H1 (cell line): ENCODE measurements around the gene ZPR1. TPM values are rescaled to one million over a fixed set of nuclear protein-coding genes. Genes with fewer than 3 reads are reported as not detected.

ENCODE experiments used
- CTCF ChIA-PET: fragments of 300-600 bp; sonication (Branson Sonifier 250); formaldehyde crosslinking; loops from one replicate; lab custom pipeline; 2021; ENCODE audit not compliant: partially characterized antibody; lab: Charles Lee
- POLR2A ChIA-PET: fragments of 300-600 bp; sonication (Branson Sonifier 250); formaldehyde crosslinking; loops from one replicate; lab custom pipeline; 2021; ENCODE audit warnings: inconsistent platforms; ENCODE audit not compliant: partially characterized antibody; lab: Charles Lee
- DNase-seq, 2 experiments: peaks; one replicate each; pipeline versions ENCODE4 v3.0.0 to v3.0.0-alpha.2; 2010 to 2022; ENCODE audit warnings: low spot score in 2 of 2, low read depth in 1 of 2, mixed read lengths in 1 of 2
- FAIRE-seq: peaks from 2 replicates; lab custom pipeline; 2011; peaks lifted over from hg19 to GRCh38; lab: Jason Lieb, UNC
- H2AFZ ChIP-seq: 2 replicates; pipeline ENCODE4 v1.8.1; 2012; ENCODE audit warnings: low read length, inconsistent platforms
- H2AK5ac ChIP-seq: 2 replicates; pipeline ENCODE4 v1.6.1; 2013; ENCODE audit warnings: low read depth, low read length
- H2BK120ac ChIP-seq: replicated peaks from 2 replicates; pipeline ENCODE3; 2013; ENCODE audit warnings: low read depth, low read length, inconsistent platforms
- H2BK12ac ChIP-seq: 2 replicates; pipeline ENCODE4 v1.6.1; 2013; ENCODE audit warnings: low read depth, low read length
- H2BK15ac ChIP-seq: 2 replicates; pipeline ENCODE4 v1.6.1; 2013; ENCODE audit warnings: low read length
- H2BK20ac ChIP-seq: 2 replicates; pipeline ENCODE4 v1.6.1; 2013; ENCODE audit warnings: low read length
- H2BK5ac ChIP-seq: 2 replicates; pipeline ENCODE4 v1.6.1; 2013; ENCODE audit warnings: low read depth, low read length
- H3K14ac ChIP-seq: 2 replicates; pipeline ENCODE4 v1.6.1; 2013; ENCODE audit warnings: inconsistent platforms; ENCODE audit not compliant: insufficient read length
- H3K18ac ChIP-seq: 2 replicates; pipeline ENCODE4 v1.6.1; 2013; ENCODE audit warnings: low read length; ENCODE audit errors: extremely low read depth
- H3K23ac ChIP-seq: 2 replicates; pipeline ENCODE4 v1.6.1; 2013; ENCODE audit warnings: inconsistent platforms; ENCODE audit not compliant: insufficient read length
- H3K23me2 ChIP-seq: 2 replicates; pipeline ENCODE4 v1.6.1; 2013; ENCODE audit warnings: low read depth, low read length
- H3K27ac ChIP-seq: 2 replicates; pipeline ENCODE4 v1.6.1; 2011; ENCODE audit warnings: low read depth, low read length, inconsistent platforms
- H3K27me3 ChIP-seq, 4 experiments: replicated peaks in 1 of 4; 1 replicate in 1 of 4; 2 replicates in 3 of 4; pipeline versions ENCODE4 v1.6.1 to v1.8.1; 2011 to 2013; ENCODE audit warnings: low read length in 3 of 4, mild to moderate bottlenecking in 3 of 4, inconsistent platforms in 2 of 4, mixed read lengths in 2 of 4, moderate library complexity in 1 of 4; ENCODE audit not compliant: control insufficient read depth in 3 of 4, insufficient read depth in 3 of 4; ENCODE audit errors: extremely low read depth in 1 of 4
- H3K36me3 ChIP-seq, 4 experiments: 2 replicates each; pipeline versions ENCODE4 v1.6.1 to v1.8.1; 2011 to 2013; ENCODE audit warnings: mild to moderate bottlenecking in 4 of 4, low read length in 3 of 4, moderate library complexity in 2 of 4, control low read depth in 1 of 4, inconsistent platforms in 1 of 4; ENCODE audit not compliant: insufficient read depth in 4 of 4, control insufficient read depth in 2 of 4
- H3K4ac ChIP-seq: replicated peaks from 2 replicates; pipeline ENCODE3; 2013; ENCODE audit warnings: low read length, low read depth, mixed read lengths, inconsistent platforms; ENCODE audit not compliant: insufficient read length
- H3K4me1 ChIP-seq, 4 experiments: replicated peaks in 1 of 4; 1 replicate in 1 of 4; 2 replicates in 3 of 4; pipeline versions ENCODE4 v1.6.1 to v1.8.1; 2011 to 2013; ENCODE audit warnings: low read length in 3 of 4, inconsistent platforms in 2 of 4, mixed read lengths in 1 of 4; ENCODE audit not compliant: insufficient read depth in 4 of 4, control insufficient read depth in 3 of 4
- H3K4me2 ChIP-seq, 2 experiments: 2 replicates each; pipeline versions ENCODE4 v1.6.1 to v1.8.1; 2011 to 2013; ENCODE audit warnings: low read depth in 2 of 2, low read length in 2 of 2, control low read depth in 1 of 2, inconsistent platforms in 1 of 2, mild to moderate bottlenecking in 1 of 2; ENCODE audit not compliant: insufficient read depth in 1 of 2
- H3K4me3 ChIP-seq, 4 experiments: fragments of 200-600, 300-600 bp in 1 of 4; sonication (generic), shearing (Covaris generic), sonication (Bioruptor Twin) in 1 of 4; 2 replicates each; pipeline versions ENCODE4 v1.5.1 to v1.8.1; 2011 to 2016; ENCODE audit warnings: low read length in 4 of 4, low read depth in 3 of 4, control low read depth in 2 of 4, inconsistent platforms in 2 of 4, mild to moderate bottlenecking in 2 of 4, mixed read lengths in 1 of 4, moderate library complexity in 1 of 4; ENCODE audit not compliant: insufficient read depth in 2 of 4; ENCODE audit errors: extremely low read depth in 1 of 4
- H3K56ac ChIP-seq: replicated peaks from 2 replicates; pipeline ENCODE3; 2013; ENCODE audit warnings: low read depth, mild to moderate bottlenecking, mixed read lengths, low read length, inconsistent platforms; ENCODE audit not compliant: insufficient read length
- H3K79me1 ChIP-seq: 2 replicates; pipeline ENCODE4 v1.6.1; 2013; ENCODE audit warnings: low read depth, low read length, control low read depth
- H3K79me2 ChIP-seq, 2 experiments: 2 replicates each; pipeline versions ENCODE4 v1.6.1 to v1.8.1; 2012 to 2013; ENCODE audit warnings: low read length in 2 of 2, mild to moderate bottlenecking in 2 of 2, inconsistent platforms in 1 of 2; ENCODE audit not compliant: insufficient read depth in 2 of 2, control insufficient read depth in 1 of 2
- H3K9ac ChIP-seq, 4 experiments: replicated peaks in 1 of 4; 1 replicate in 1 of 4; 2 replicates in 3 of 4; pipeline versions ENCODE4 v1.6.1 to v1.8.1; 2011 to 2013; ENCODE audit warnings: low read depth in 3 of 4, low read length in 3 of 4, control low read depth in 2 of 4, mild to moderate bottlenecking in 2 of 4, moderate library complexity in 2 of 4, inconsistent platforms in 1 of 4; ENCODE audit errors: extremely low read depth in 1 of 4
- H3K9me3 ChIP-seq, 2 experiments: 2 replicates each; pipeline versions ENCODE4 v1.6.1 to v1.8.1; 2012 to 2013; ENCODE audit warnings: mild to moderate bottlenecking in 2 of 2, moderate library complexity in 2 of 2, control low read depth in 1 of 2, inconsistent platforms in 1 of 2, low read depth in 1 of 2, low read length in 1 of 2, mixed read lengths in 1 of 2; ENCODE audit not compliant: insufficient read depth in 2 of 2
- H4K20me1 ChIP-seq, 2 experiments: replicated peaks in 1 of 2; 2 replicates each; pipeline versions ENCODE3 to v1.8.1; 2011 to 2013; ENCODE audit warnings: inconsistent platforms in 2 of 2, low read length in 2 of 2, mild to moderate bottlenecking in 1 of 2; ENCODE audit not compliant: insufficient read depth in 2 of 2, control insufficient read depth in 1 of 2
- H4K5ac ChIP-seq: 2 replicates; pipeline ENCODE4 v1.6.1; 2013; ENCODE audit warnings: low read length, low read depth, mixed read lengths, inconsistent platforms; ENCODE audit not compliant: insufficient read length
- H4K8ac ChIP-seq: 2 replicates; pipeline ENCODE4 v1.8.0; 2013; ENCODE audit warnings: mild to moderate bottlenecking, moderate library complexity, low read length, inconsistent platforms; ENCODE audit not compliant: insufficient read depth; ENCODE audit errors: extremely low read depth
- H4K91ac ChIP-seq: replicated peaks from 2 replicates; pipeline ENCODE3; 2013; ENCODE audit warnings: low read length, mixed read lengths, inconsistent platforms; ENCODE audit not compliant: insufficient read length
- CEBPB ChIP-seq: IDR thresholded peaks from 2 replicates; pipeline ENCODE4 v1.6.1; 2012; ENCODE audit warnings: low read depth, low read length
- EZH2 ChIP-seq: fragments of 200-600 bp; sonication (generic); IDR thresholded peaks from 2 replicates; pipeline ENCODE4 v1.7.1; 2012; ENCODE audit warnings: low read depth, mild to moderate bottlenecking, moderate library complexity, low read length, inconsistent platforms; ENCODE audit not compliant: severe bottlenecking
- KDM4A ChIP-seq: IDR thresholded peaks from one replicate; pipeline ENCODE4 v1.7.1; 2012; ENCODE audit warnings: low read depth, mild to moderate bottlenecking, moderate library complexity, low read length, inconsistent platforms; ENCODE audit not compliant: severe bottlenecking
- POU5F1 ChIP-seq: IDR thresholded peaks from 2 replicates; pipeline ENCODE4 v1.6.1; 2011; ENCODE audit warnings: low read depth, mild to moderate bottlenecking, low read length, moderate library complexity
- RFX5 ChIP-seq: IDR thresholded peaks from 2 replicates; pipeline ENCODE4 v1.6.1; 2011; ENCODE audit warnings: low read depth, low read length, improper control_type of control experiment, borderline replicate concordance
- SIRT6 ChIP-seq: IDR thresholded peaks from one replicate; pipeline ENCODE4 v1.7.1; 2012; ENCODE audit warnings: low read length, inconsistent platforms
- WGBS, 2 experiments: shearing (Covaris generic) in 1 of 2; methylation state at CpG; one replicate each; pipeline versions ENCODE4 v1.1.6 to v1.1.7; 2013 to 2015; ENCODE audit warnings: low lambda C conversion rate in 2 of 2, mixed read lengths in 2 of 2, inconsistent platforms in 1 of 2, low coverage in 1 of 2, missing lambda C conversion rate in 1 of 2; ENCODE audit not compliant: insufficient replicate concordance in 2 of 2, insufficient coverage in 1 of 2, insufficient read length in 1 of 2; ENCODE audit errors: extremely low coverage in 1 of 2, missing lambda C conversion rate in 1 of 2; 5-methylcytosine and 5-hydroxymethylcytosine counted together
- polyA plus RNA-seq, 7 experiments: library from polyadenylated mRNA; depleted of rRNA in 3 of 7; stranded (reverse) in 5 of 7; unstranded in 2 of 7; fragments of >200 nt in 5 of 7; fragments of 200-250 nt in 2 of 7; gene quantifications; 1 replicate in 5 of 7; 2 replicates in 1 of 7; 4 replicates in 1 of 7; pipeline versions ENCODE4 v1.2.1 to v1.2.3, GENCODE V29; 2011 to 2013; ENCODE audit warnings: missing spikeins in 2 of 7, mixed read lengths in 2 of 7
- total RNA-seq: library from RNA; stranded (reverse); fragmentation: NEBNext Ultra II Directional; extraction: Animal tissue kit (Norgen Biotek cat#: 25700); gene quantifications from 2 replicates; pipeline ENCODE4 v1.2.1, GENCODE V29; 2021

The ZPR1 gene
- total and polyA plus RNA-seq, 2 of the 8 experiments (the other 6 are each of a cell fraction or from before 2014, with no cell fraction given): 36.7 to 70.5 TPM

DNA sequence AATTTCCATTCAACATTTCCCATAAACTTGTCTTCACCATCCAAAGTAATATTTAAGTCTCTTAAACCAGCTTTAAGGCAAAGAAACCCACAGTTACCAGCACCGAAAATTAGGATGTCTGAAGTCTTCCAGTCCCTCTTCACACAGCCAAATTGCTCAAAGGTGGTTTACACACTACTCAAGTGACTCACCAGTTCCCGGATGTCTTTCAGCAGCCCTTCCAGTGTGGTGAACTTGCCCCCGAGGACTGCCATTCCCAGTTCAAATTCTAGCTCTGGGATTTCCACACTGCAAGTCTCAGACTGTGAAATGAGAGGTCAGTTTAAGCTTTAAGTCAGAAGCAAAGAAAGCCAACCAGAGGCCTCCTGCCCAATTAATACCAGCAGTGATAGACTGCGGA, 5.1 kb downstream of the ZPR1 start:
- Histone ChIP-seq H2BK120ac (no peak overlapping the region), H3K18ac (no peak overlapping the region), H3K79me1 (peaks cover 5% of the 10 kb centered on the region; the same call in 1 of the 2 replicates), H4K91ac (no peak overlapping the region), H3K23ac (no peak overlapping the region), H2BK20ac (no peak overlapping the region), H2AFZ (no peak overlapping the region), H3K14ac (no peak overlapping the region), H3K4ac (no peak overlapping the region), H4K5ac (no peak overlapping the region), H3K23me2 (peaks cover 5% of the 10 kb centered on the region), H4K8ac (no peak overlapping the region), H2BK15ac (no peak overlapping the region), H3K56ac (no peak overlapping the region), H3K4me1 (peaks cover 0 to 7% (median 2%) of the 10 kb centered on the region in 4 experiments; a peak in 4 of 7 replicates), H3K4me2 (no peak overlapping the region), H3K4me3 (no peak overlapping the region), H3K9ac (no peak overlapping the region), H2BK5ac (no peak overlapping the region), H3K27me3 (no peaks in the 10 kb centered on the region), H3K9me3 (no peaks in the 10 kb centered on the region), H3K36me3 (peaks cover 50 to 83% (median 62%) of the 10 kb centered on the region in 4 experiments), H2AK5ac (no peak overlapping the region), H3K79me2 (peaks cover 0 to 15% of the 10 kb centered on the region in 2 experiments; a peak in 2 of 4 replicates), H2BK12ac (no peak overlapping the region), H4K20me1 (peaks cover 2% of the 10 kb centered on the region in 2 experiments), H3K27ac (no peak overlapping the region)
- POLR2A ChIA-PET: interaction anchor here (0.7 to 2.9 kb wide), 2 partner anchors 9 to 326 kb away, joined by 3 to 13 read pairs; partner anchors contain the start of gene BUD13
- no peak for DNase-seq
- FAIRE-seq: no peak
- 87% methylated on average over 4 of the region's 4 CpGs; no CpG with 5 or more reads in 1 of the 2 experiments for WGBS, 2 experiments
- TF ChIP-seq POU5F1: no peak
- no peak for TF ChIP-seq RFX5
- no peak for TF ChIP-seq EZH2
- no peak for TF ChIP-seq SIRT6
- no peak for TF ChIP-seq CEBPB
- TF ChIP-seq KDM4A: no peak
- CTCF ChIA-PET: interaction anchor here (1.1 kb wide), 1 partner anchor 8 kb away, joined by 3 read pairs; the partner anchor contains the start of gene APOA5
